Frontal cortex (tissue), 1 donor: ENCODE data around the gene ETFRF1. TPM values are rescaled to one million over a fixed set of nuclear protein-coding genes. Genes with fewer than 3 reads are reported as not detected.

Experiments
- total RNA-seq: library from RNA; depleted of rRNA; stranded (reverse); fragments of >200 nt; gene quantifications from one replicate; pipeline ENCODE4 v1.2.3, GENCODE V29; 2014

ETFRF1 gene
- total RNA-seq, 1 donor from 2014 or later = 29.8 TPM

Other genes starting within 250 kb of the ETFRF1 start
- 48.5 TPM for gene BCAT1, start 246.1 kb upstream of the ETFRF1 start, total RNA-seq
- 3.7 TPM for gene DNAI7, start 77 bp upstream of the ETFRF1 start, total RNA-seq
- gene KRAS, start 55.7 kb downstream of the ETFRF1 start, total RNA-seq = 53.4 TPM